Effector CD8-positive, alpha-beta T cell (primary cell): Measurements from ENCODE around the gene PEX11G.
"Not testable (repeated sequence)": the region's sequence is repeated elsewhere in the genome, so short reads cannot be mapped to it uniquely, and the experiment has no call there.

ENCODE experiments used
- DNase-seq: peaks from one replicate; lab custom pipeline; 2025; lab: John Stamatoyannopoulos, UW

The PEX11G gene

GRCh38 chr19:7433456-7433855, 55.4 kb downstream of the PEX11G start:
- not testable (repeated sequence) for DNase-seq

GRCh38 chr19:7429638-7430282, 59.1 kb downstream of the PEX11G start:
- DNase-seq, result no peak

GRCh38 chr19:7428651-7429113, 60.2 kb downstream of the PEX11G start:
- no peak for DNase-seq

- DNase-seq, result no peak
These were observed 60.9 kb downstream of the PEX11G start for GRCh38 chr19:7427944-7428343.

GRCh38 chr19:7426986-7427385, 61.8 kb downstream of the PEX11G start:
- DNase-seq, result no peak
